MM.1S (cell line): ENCODE data around the gene ATP10B.

ENCODE experiments used
- DNase-seq: peaks from one replicate; pipeline ENCODE4 v3.0.0-alpha.2; 2015
- H2AFZ ChIP-seq: fragments of 300-600 bp; sonication (generic); 2 replicates; pipeline ENCODE4 v1.6.0; 2016; ENCODE audit warnings: antibody characterized with exemption, low read length
- H3F3A ChIP-seq: fragments of 300-600 bp; sonication (generic); 2 replicates; pipeline ENCODE4 v1.6.1; 2016; ENCODE audit warnings: mild to moderate bottlenecking, antibody characterized with exemption, low read length, moderate library complexity, mixed read lengths; ENCODE audit not compliant: insufficient read depth
- H3K27ac ChIP-seq: fragments of 300-600 bp; sonication (generic); 2 replicates; pipeline ENCODE4 v1.5.1; 2016; ENCODE audit warnings: mild to moderate bottlenecking, low read length
- H3K27me3 ChIP-seq: fragments of 300-600 bp; sonication (generic); replicated peaks from 2 replicates; pipeline ENCODE4 v1.6.0; 2016; ENCODE audit warnings: low read length; ENCODE audit not compliant: insufficient read depth
- H3K36me3 ChIP-seq: fragments of 300-600 bp; sonication (generic); replicated peaks from 2 replicates; pipeline ENCODE4 v1.6.1; 2016; ENCODE audit warnings: mild to moderate bottlenecking, low read length, mixed read lengths; ENCODE audit not compliant: insufficient read depth
- H3K4me1 ChIP-seq: fragments of 300-600 bp; sonication (generic); 2 replicates; pipeline ENCODE4 v1.6.1; 2016; ENCODE audit warnings: low read length, mixed read lengths
- H3K4me2 ChIP-seq: fragments of 300-600 bp; sonication (generic); 2 replicates; pipeline ENCODE4 v1.6.0; 2016; ENCODE audit warnings: low read depth, low read length
- H3K4me3 ChIP-seq: fragments of 300-600 bp; sonication (generic); 2 replicates; pipeline ENCODE4 v1.5.1; 2016; ENCODE audit warnings: low read length, mixed read lengths
- H3K79me2 ChIP-seq: fragments of 300-600 bp; sonication (generic); 2 replicates; pipeline ENCODE4 v1.6.1; 2016; ENCODE audit warnings: mixed run types, low read length, mixed read lengths
- H3K9ac ChIP-seq: fragments of 300-600 bp; sonication (generic); 2 replicates; pipeline ENCODE4 v1.6.1; 2016; ENCODE audit warnings: low read length, mixed read lengths
- H3K9me2 ChIP-seq: fragments of 300-600 bp; sonication (generic); replicated peaks from 2 replicates; pipeline ENCODE4 v1.6.1; 2016; ENCODE audit warnings: mild to moderate bottlenecking, low read length, mixed read lengths; ENCODE audit not compliant: insufficient read depth
- H3K9me3 ChIP-seq: fragments of 300-600 bp; sonication (generic); replicated peaks from 2 replicates; pipeline ENCODE4 v1.6.1; 2016; ENCODE audit warnings: mild to moderate bottlenecking, low read length, mixed read lengths; ENCODE audit not compliant: insufficient read depth
- H4K20me1 ChIP-seq: fragments of 300-600 bp; sonication (generic); 2 replicates; pipeline ENCODE4 v1.6.1; 2016; ENCODE audit warnings: mild to moderate bottlenecking, low read length, moderate library complexity, mixed read lengths; ENCODE audit not compliant: insufficient read depth
- CTCF ChIP-seq: fragments of 300-600 bp; sonication (generic); IDR thresholded peaks from 2 replicates; pipeline ENCODE4 v1.5.1; 2016; ENCODE audit warnings: antibody characterized with exemption, low read length, mixed read lengths
- EZH2 ChIP-seq: fragments of 300-600 bp; sonication (generic); optimal IDR thresholded peaks from 2 replicates; pipeline ENCODE3; 2017; ENCODE audit warnings: low read depth, mild to moderate bottlenecking, antibody characterized with exemption, low read length, mixed read lengths
- EZH2phosphoT487 ChIP-seq: fragments of 300-600 bp; sonication (generic); IDR thresholded peaks from 2 replicates; pipeline ENCODE4 v1.6.1; 2018; ENCODE audit warnings: antibody characterized with exemption, low read length

The ATP10B gene

GRCh38 chr5:160675988-160676387 lies 176.0 kb downstream of the ATP10B start:
- Histone ChIP-seq H3K4me1 (peaks cover 12% of the 10 kb centered on the region; the same call in 1 of the 2 replicates), H3K36me3 (no peaks in the 10 kb centered on the region), H3K4me3 (no peak overlapping the region), H3K9me3 (no peaks in the 10 kb centered on the region), H3K9me2 (no peaks in the 10 kb centered on the region), H3K79me2 (no peaks in the 10 kb centered on the region), H3K4me2 (no peak overlapping the region), H4K20me1 (no peaks in the 10 kb centered on the region), H3K9ac (no peak overlapping the region), H2AFZ (no peak overlapping the region), H3K27me3 (no peaks in the 10 kb centered on the region), H3K27ac (no peak overlapping the region), H3F3A (no peaks in the 10 kb centered on the region)
- DNase-seq: no peak
- TF ChIP-seq CTCF (peak; percentile 24), EZH2 (no peak)

- Histone ChIP-seq H3K4me1 (peaks cover 11% of the 10 kb centered on the region; the same call in 1 of the 2 replicates), H3K27me3 (no peaks in the 10 kb centered on the region), H3K79me2 (no peaks in the 10 kb centered on the region), H3K36me3 (no peaks in the 10 kb centered on the region), H3K4me2 (no peak overlapping the region), H3K9ac (no peak overlapping the region), H3K27ac (no peak overlapping the region), H3F3A (no peaks in the 10 kb centered on the region), H2AFZ (no peak overlapping the region), H4K20me1 (no peaks in the 10 kb centered on the region), H3K4me3 (no peak overlapping the region), H3K9me2 (no peaks in the 10 kb centered on the region), H3K9me3 (no peaks in the 10 kb centered on the region)
- DNase-seq: no peak
- TF ChIP-seq CTCF (no peak), EZH2phosphoT487 (no peak), EZH2 (no peak)
These were observed 177.1 kb downstream of the ATP10B start for GRCh38 chr5:160674901-160675300.

DNA sequence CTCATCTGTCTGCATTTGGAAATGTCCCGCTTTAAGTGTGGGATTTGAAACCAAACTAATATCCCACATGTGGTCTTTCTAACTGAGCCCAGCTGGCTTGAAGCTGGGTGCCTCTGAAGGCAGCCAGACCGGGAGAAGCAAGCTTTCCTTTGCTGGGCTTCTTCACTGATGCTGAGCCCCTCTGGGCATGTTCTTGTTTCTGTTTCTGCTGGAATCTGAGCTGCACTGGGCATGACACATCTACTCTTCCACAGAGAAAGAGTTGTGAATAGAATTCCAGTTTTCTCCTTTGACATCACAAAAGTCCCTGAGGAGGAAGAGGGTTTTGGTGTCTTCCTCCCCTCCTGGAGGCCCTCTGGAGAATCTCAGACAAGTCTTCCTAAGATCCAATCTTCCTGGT lies 179.5 kb downstream of the ATP10B start:
- no peaks in the 10 kb centered on the region for H3K9me3 ChIP-seq
- no peaks in the 10 kb centered on the region for H3K9me2 ChIP-seq
- no peaks in the 10 kb centered on the region for H3F3A ChIP-seq
- H3K79me2 ChIP-seq: no peaks in the 10 kb centered on the region
- no peak overlapping the region for H3K4me3 ChIP-seq
- H3K27me3 ChIP-seq: no peaks in the 10 kb centered on the region
- TF ChIP-seq CTCF: no peak
- no peak for TF ChIP-seq EZH2phosphoT487
- TF ChIP-seq EZH2: no peak
- no peaks in the 10 kb centered on the region for H3K4me1 ChIP-seq
- H3K4me2 ChIP-seq: no peak overlapping the region
- no peak for DNase-seq
- no peaks in the 10 kb centered on the region for H4K20me1 ChIP-seq
- no peaks in the 10 kb centered on the region for H3K36me3 ChIP-seq
- no peak overlapping the region for H2AFZ ChIP-seq
- H3K9ac ChIP-seq: no peak overlapping the region
- H3K27ac ChIP-seq: no peak overlapping the region
